ENCODE measurements around the gene OPCML. TPM values are rescaled to one million over a fixed set of nuclear protein-coding genes. Genes with fewer than 3 reads are reported as not detected.

The OPCML gene
- total and polyA plus RNA-seq, 12 donors = under 0.01 to 1.2 (median 0.39) TPM

- 23 to 25% methylated on average over 4 of the region's 4 CpGs for WGBS, 2 donors
- DNase-seq (no peak), ATAC-seq (no peak)
- Histone ChIP-seq H3K27me3 (peaks cover 0 to 73% (median 45%) of the 10 kb centered on the region in 7 donors), H3K4me1 (no peaks in the 10 kb centered on the region), H3K9me3 (no peaks in the 10 kb centered on the region), H3K27ac (no peak overlapping the region), H3K36me3 (no peaks in the 10 kb centered on the region), H3K4me3 (no peak overlapping the region)
- no peak for TF ChIP-seq CTCF (IDR thresholded peaks at IDR 0.05)
- intact Hi-C loops (cut with DNase I) = no loop called here
These were observed 493.5 kb downstream of the OPCML start for GRCh38 chr11:133038850-133039249.

- WGBS, 2 donors = 56 to 73% methylated on average over 7 of the region's 7 CpGs
- Histone ChIP-seq H3K9me3 (no peaks in the 10 kb centered on the region), H3K27ac (no peak overlapping the region), H3K36me3 (no peaks in the 10 kb centered on the region), H3K27me3 (peaks cover 0 to 46% (median 12%) of the 10 kb centered on the region in 7 donors), H3K4me1 (no peaks in the 10 kb centered on the region), H3K4me3 (no peak overlapping the region)
- no peak for TF ChIP-seq CTCF (IDR thresholded peaks at IDR 0.05)
- ATAC-seq (no peak), DNase-seq (no peak)
- intact Hi-C loops (cut with DNase I) = no loop called here
These were observed 497.4 kb downstream of the OPCML start for GRCh38 chr11:133034929-133035328.

- ATAC-seq (no peak), DNase-seq (no peak)
- Histone ChIP-seq H3K9me3 (peaks cover 0 to 2% (median 0%) of the 10 kb centered on the region in 11 donors), H3K36me3 (no peaks in the 10 kb centered on the region), H3K27me3 (peaks cover 0 to 28% (median 13%) of the 10 kb centered on the region in 7 donors), H3K4me1 (no peaks in the 10 kb centered on the region), H3K4me3 (no peak overlapping the region), H3K27ac (no peak overlapping the region)
- intact Hi-C loops (cut with DNase I) = no loop called here
- WGBS, 2 donors = 55 to 58% methylated on average over 5 of the region's 5 CpGs
- TF ChIP-seq CTCF (IDR thresholded peaks at IDR 0.05) = no peak
These were observed 503.2 kb downstream of the OPCML start for GRCh38 chr11:133029107-133029506.

GRCh38 chr11:133026952-133027351 is 505.3 kb downstream of the OPCML start:
- Histone ChIP-seq H3K4me1 (no peaks in the 10 kb centered on the region), H3K27ac (no peak overlapping the region), H3K9me3 (peaks cover 0 to 2% (median 0%) of the 10 kb centered on the region in 11 donors), H3K27me3 (peaks cover 0 to 34% (median 18%) of the 10 kb centered on the region in 7 donors), H3K4me3 (no peak overlapping the region), H3K36me3 (no peaks in the 10 kb centered on the region)
- WGBS, 2 donors = 80 to 83% methylated on average over 1 of the region's 1 CpG
- intact Hi-C loops (cut with DNase I) = no loop called here
- DNase-seq = no peak
- TF ChIP-seq CTCF (IDR thresholded peaks at IDR 0.05) = no peak
- ATAC-seq = no peak
